HepG2 (cell line): ENCODE data around the gene SEC61B. TPM values are rescaled to one million over a fixed set of nuclear protein-coding genes. Genes with fewer than 3 reads are reported as not detected.

Source experiments
- ARID3A ChIP-seq: IDR thresholded peaks from 2 replicates; pipeline ENCODE4 v1.6.1; 2012; ENCODE audit warnings: low read depth, low read length, improper control_type of control experiment
- DPF2 ChIP-seq: sonication (generic); formaldehyde crosslinking; IDR thresholded peaks from 2 replicates; pipeline ENCODE4 v1.4.0; 2020; ENCODE audit warnings: mild to moderate bottlenecking, low read depth, missing genetic modification reagents, borderline replicate concordance
- FOXA3 ChIP-seq: IDR thresholded peaks from 2 replicates; pipeline ENCODE4 v1.6.1; 2016; ENCODE audit warnings: missing genetic modification reagents, missing compliant biosample characterization
- GATAD2A ChIP-seq: IDR thresholded peaks from 2 replicates; pipeline ENCODE4 v1.6.1; 2016
- NCOA1 ChIP-seq: sonication (generic); formaldehyde crosslinking; IDR thresholded peaks from 2 replicates; pipeline ENCODE4 v1.9.0; 2021; ENCODE audit warnings: missing genetic modification reagents
- NFKB2 ChIP-seq: sonication (generic); formaldehyde crosslinking; IDR thresholded peaks from 2 replicates; pipeline ENCODE4 v1.4.0; 2020; ENCODE audit warnings: missing genetic modification reagents, borderline replicate concordance
- RCOR2 ChIP-seq: IDR thresholded peaks from 2 replicates; pipeline ENCODE4 v1.6.1; 2016; ENCODE audit warnings: missing biosample characterization, missing genetic modification reagents
- RXRA ChIP-seq: sonication (generic); formaldehyde crosslinking; IDR thresholded peaks from 2 replicates; pipeline ENCODE4 v1.5.1; 2020; ENCODE audit warnings: missing genetic modification reagents
- TBX2 ChIP-seq: sonication (generic); formaldehyde crosslinking; IDR thresholded peaks from 2 replicates; pipeline ENCODE4 v1.5.0; 2020; ENCODE audit warnings: missing genetic modification reagents, mild to moderate bottlenecking, borderline replicate concordance
- ZEB1 ChIP-seq: IDR thresholded peaks from 2 replicates; pipeline ENCODE4 v1.6.1; 2012; ENCODE audit warnings: mild to moderate bottlenecking, low read depth, inconsistent platforms; ENCODE audit not compliant: insufficient replicate concordance
- ZMYM3 ChIP-seq: sonication (generic); formaldehyde crosslinking; IDR thresholded peaks from 2 replicates; pipeline ENCODE4 v1.5.1; 2020; ENCODE audit warnings: mild to moderate bottlenecking, missing genetic modification reagents
- ZNF460 ChIP-seq: sonication (generic); formaldehyde crosslinking; IDR thresholded peaks from 2 replicates; pipeline ENCODE4 v1.5.1; 2020; ENCODE audit warnings: missing genetic modification reagents, mild to moderate bottlenecking, borderline replicate concordance
- ZNF501 ChIP-seq: sonication (generic); formaldehyde crosslinking; IDR thresholded peaks from 2 replicates; pipeline ENCODE4 v1.5.1; 2020; ENCODE audit warnings: mild to moderate bottlenecking, moderate library complexity, missing genetic modification reagents
- ZNF598 ChIP-seq: sonication (generic); formaldehyde crosslinking; IDR thresholded peaks from 2 replicates; pipeline ENCODE4 v1.5.1; 2020; ENCODE audit warnings: mild to moderate bottlenecking, missing genetic modification reagents, borderline replicate concordance
- ZNF878 ChIP-seq: sonication (generic); formaldehyde crosslinking; IDR thresholded peaks from 2 replicates; pipeline ENCODE4 v1.8.1; 2023; ENCODE audit warnings: mild to moderate bottlenecking, missing genetic modification reagents, moderate library complexity
- polyA plus RNA-seq, 8 experiments: library from polyadenylated mRNA; depleted of rRNA in 3 of 8; stranded (reverse) in 7 of 8; unstranded in 1 of 8; fragments of >200 nt; fragmentation: Illumina TruSeq in 4 of 8; extraction: Trizol in 4 of 8; gene quantifications; 2 replicates each; pipeline versions ENCODE4 v1.2.1 to v1.2.3, GENCODE V29; 2011 to 2016; ENCODE audit warnings: low read depth in 4 of 8, missing spikeins in 1 of 8, mixed read lengths in 1 of 8; ENCODE audit not compliant: insufficient read depth in 1 of 8
- total RNA-seq, 5 experiments: library from RNA; depleted of rRNA; stranded (reverse); fragments of >200 nt; fragmentation: Illumina TruSeq; extraction: Trizol; gene quantifications; 2 replicates each; pipeline ENCODE4 v1.2.3, GENCODE V29; 2016; ENCODE audit warnings: low read depth in 1 of 5
- TF ChIP-seq, protein P1 (sequence below): sonication (generic); formaldehyde crosslinking; IDR thresholded peaks from 2 replicates; pipeline ENCODE4 v1.4.0; 2020; ENCODE audit warnings: missing genetic modification reagents
- TF ChIP-seq, protein P2 (sequence below): IDR thresholded peaks from 2 replicates; pipeline ENCODE4 v1.6.1; 2016; ENCODE audit warnings: missing compliant biosample characterization, missing genetic modification reagents, borderline replicate concordance
- TF ChIP-seq, protein P3 (sequence below): sonication (generic); formaldehyde crosslinking; IDR thresholded peaks from 2 replicates; pipeline ENCODE4 v1.4.0; 2020; ENCODE audit warnings: low read depth, missing genetic modification reagents

Gene SEC61B
- total and polyA plus RNA-seq, 2 of the 13 experiments (the other 11 are each of a cell fraction or from before 2014, with no cell fraction given), result 191 to 368 TPM

- TF ChIP-seq ARID3A (0 out of 2 replicates have a peak, but pooled peaks have one; percentile 15), RXRA (CRISPR knock-in tag) (peak; percentile 86), TBX2 (CRISPR knock-in tag) (peak; percentile 57; the same call in 1 of the 2 replicates), NCOA1 (no peak; the same call in 1 of the 2 replicates), GATAD2A (CRISPR knock-in tag) (peak; percentile 86), ZNF460 (CRISPR knock-in tag) (no peak), ZMYM3 (CRISPR knock-in tag) (no peak; the same call in 1 of the 2 replicates), ZNF598 (peak; percentile 71; the same call in 1 of the 2 replicates), RCOR2 (peak; percentile 59; the same call in 1 of the 2 replicates), ZEB1 (no peak), NFKB2 (peak; percentile 31; the same call in 1 of the 2 replicates), FOXA3 (CRISPR knock-in tag) (peak; percentile 76), DPF2 (CRISPR knock-in tag) (peak; percentile 25; the same call in 1 of the 2 replicates), ZNF501 (CRISPR knock-in tag) (peak; percentile 70), ZNF878 (CRISPR knock-in tag) (0 out of 2 replicates have a peak, but pooled peaks have one; percentile 60)
- TF ChIP-seq, protein P1, sequence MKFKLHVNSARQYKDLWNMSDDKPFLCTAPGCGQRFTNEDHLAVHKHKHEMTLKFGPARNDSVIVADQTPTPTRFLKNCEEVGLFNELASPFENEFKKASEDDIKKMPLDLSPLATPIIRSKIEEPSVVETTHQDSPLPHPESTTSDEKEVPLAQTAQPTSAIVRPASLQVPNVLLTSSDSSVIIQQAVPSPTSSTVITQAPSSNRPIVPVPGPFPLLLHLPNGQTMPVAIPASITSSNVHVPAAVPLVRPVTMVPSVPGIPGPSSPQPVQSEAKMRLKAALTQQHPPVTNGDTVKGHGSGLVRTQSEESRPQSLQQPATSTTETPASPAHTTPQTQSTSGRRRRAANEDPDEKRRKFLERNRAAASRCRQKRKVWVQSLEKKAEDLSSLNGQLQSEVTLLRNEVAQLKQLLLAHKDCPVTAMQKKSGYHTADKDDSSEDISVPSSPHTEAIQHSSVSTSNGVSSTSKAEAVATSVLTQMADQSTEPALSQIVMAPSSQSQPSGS (CRISPR knock-in tag), result peak; percentile 71; the same call in 1 of the 2 replicates
- TF ChIP-seq, protein P2, sequence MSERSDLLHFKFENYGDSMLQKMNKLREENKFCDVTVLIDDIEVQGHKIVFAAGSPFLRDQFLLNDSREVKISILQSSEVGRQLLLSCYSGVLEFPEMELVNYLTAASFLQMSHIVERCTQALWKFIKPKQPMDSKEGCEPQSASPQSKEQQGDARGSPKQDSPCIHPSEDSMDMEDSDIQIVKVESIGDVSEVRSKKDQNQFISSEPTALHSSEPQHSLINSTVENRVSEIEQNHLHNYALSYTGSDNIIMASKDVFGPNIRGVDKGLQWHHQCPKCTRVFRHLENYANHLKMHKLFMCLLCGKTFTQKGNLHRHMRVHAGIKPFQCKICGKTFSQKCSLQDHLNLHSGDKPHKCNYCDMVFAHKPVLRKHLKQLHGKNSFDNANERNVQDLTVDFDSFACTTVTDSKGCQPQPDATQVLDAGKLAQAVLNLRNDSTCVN (CRISPR knock-in tag), result peak; percentile 82; the same call in 1 of the 2 replicates
- TF ChIP-seq, protein P3, sequence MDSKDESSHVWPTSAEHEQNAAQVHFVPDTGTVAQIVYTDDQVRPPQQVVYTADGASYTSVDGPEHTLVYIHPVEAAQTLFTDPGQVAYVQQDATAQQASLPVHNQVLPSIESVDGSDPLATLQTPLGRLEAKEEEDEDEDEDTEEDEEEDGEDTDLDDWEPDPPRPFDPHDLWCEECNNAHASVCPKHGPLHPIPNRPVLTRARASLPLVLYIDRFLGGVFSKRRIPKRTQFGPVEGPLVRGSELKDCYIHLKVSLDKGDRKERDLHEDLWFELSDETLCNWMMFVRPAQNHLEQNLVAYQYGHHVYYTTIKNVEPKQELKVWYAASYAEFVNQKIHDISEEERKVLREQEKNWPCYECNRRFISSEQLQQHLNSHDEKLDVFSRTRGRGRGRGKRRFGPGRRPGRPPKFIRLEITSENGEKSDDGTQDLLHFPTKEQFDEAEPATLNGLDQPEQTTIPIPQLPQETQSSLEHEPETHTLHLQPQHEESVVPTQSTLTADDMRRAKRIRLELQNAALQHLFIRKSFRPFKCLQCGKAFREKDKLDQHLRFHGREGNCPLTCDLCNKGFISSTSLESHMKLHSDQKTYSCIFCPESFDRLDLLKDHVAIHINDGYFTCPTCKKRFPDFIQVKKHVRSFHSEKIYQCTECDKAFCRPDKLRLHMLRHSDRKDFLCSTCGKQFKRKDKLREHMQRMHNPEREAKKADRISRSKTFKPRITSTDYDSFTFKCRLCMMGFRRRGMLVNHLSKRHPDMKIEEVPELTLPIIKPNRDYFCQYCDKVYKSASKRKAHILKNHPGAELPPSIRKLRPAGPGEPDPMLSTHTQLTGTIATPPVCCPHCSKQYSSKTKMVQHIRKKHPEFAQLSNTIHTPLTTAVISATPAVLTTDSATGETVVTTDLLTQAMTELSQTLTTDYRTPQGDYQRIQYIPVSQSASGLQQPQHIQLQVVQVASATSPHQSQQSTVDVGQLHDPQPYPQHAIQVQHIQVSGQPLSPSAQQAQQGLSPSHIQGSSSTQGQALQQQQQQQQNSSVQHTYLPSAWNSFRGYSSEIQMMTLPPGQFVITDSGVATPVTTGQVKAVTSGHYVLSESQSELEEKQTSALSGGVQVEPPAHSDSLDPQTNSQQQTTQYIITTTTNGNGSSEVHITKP (CRISPR knock-in tag), result peak; percentile 29; the same call in 1 of the 2 replicates
Measured at GRCh38 chr9:99266255-99267023, 44.4 kb downstream of the SEC61B start (continued).
